Calu3 (cell line): ENCODE data around the gene IL17RD. TPM values are rescaled to one million over a fixed set of nuclear protein-coding genes. Genes with fewer than 3 reads are reported as not detected.
A peak's percentile ranks its signal among the peaks of the same experiment; 100 is the strongest.

ENCODE experiments used
- BruUV-seq: library from RNA; stranded (reverse); fragments of 400-500 nt; replicated peaks from 2 replicates; lab custom pipeline; 2021; lab: Mats Ljungman, UMichigan
- CTCF ChIA-PET: fragments of 300-600 bp; sonication (Branson Sonifier 250); formaldehyde crosslinking; loops from one replicate; lab custom pipeline; 2022; ENCODE audit warnings: antibody characterized with exemption; lab: Charles Lee
- DNase-seq: peaks from one replicate; pipeline ENCODE4 v3.0.0; 2022
- H3K27ac Mint-ChIP-seq: one replicate; pipeline ENCODE4 v1.8.0; 2022; ENCODE audit warnings: mixed read lengths; ENCODE audit not compliant: unreplicated experiment
- H3K27me3 Mint-ChIP-seq: one replicate; pipeline ENCODE4 v1.8.0; 2022; ENCODE audit warnings: mixed read lengths; ENCODE audit not compliant: unreplicated experiment
- H3K36me3 Mint-ChIP-seq: one replicate; pipeline ENCODE4 v1.8.0; 2022; ENCODE audit warnings: mild to moderate bottlenecking, moderate library complexity, mixed read lengths; ENCODE audit not compliant: insufficient read depth, unreplicated experiment
- H3K4me1 Mint-ChIP-seq: one replicate; pipeline ENCODE4 v1.8.0; 2022; ENCODE audit warnings: mild to moderate bottlenecking, low read depth, mixed read lengths; ENCODE audit not compliant: unreplicated experiment
- H3K4me3 Mint-ChIP-seq: one replicate; pipeline ENCODE4 v1.8.0; 2022; ENCODE audit warnings: mild to moderate bottlenecking, low read depth, moderate library complexity, mixed read lengths; ENCODE audit not compliant: unreplicated experiment
- H3K9me3 Mint-ChIP-seq: one replicate; pipeline ENCODE4 v1.8.0; 2022; ENCODE audit warnings: low read depth, mixed read lengths; ENCODE audit not compliant: unreplicated experiment
- CTCF ChIP-seq: fragments of 200-600 bp; IDR thresholded peaks from one replicate; pipeline ENCODE4 v1.8.0; 2022; ENCODE audit warnings: antibody characterized with exemption; ENCODE audit not compliant: unreplicated experiment
- intact Hi-C: fragments of 100-400 bp; cut with micrococcal nuclease; formaldehyde crosslinking; loops from one replicate; pipeline ENCODE4 v1.10.0; 2022; ENCODE audit not compliant: unreplicated experiment
- total RNA-seq: library from RNA; stranded (reverse); gene quantifications from 2 replicates; pipeline ENCODE4 v1.2.3, GENCODE V29; 2022

Gene IL17RD
- total RNA-seq, 1 experiment from 2014 or later: 2.2 TPM

DNA sequence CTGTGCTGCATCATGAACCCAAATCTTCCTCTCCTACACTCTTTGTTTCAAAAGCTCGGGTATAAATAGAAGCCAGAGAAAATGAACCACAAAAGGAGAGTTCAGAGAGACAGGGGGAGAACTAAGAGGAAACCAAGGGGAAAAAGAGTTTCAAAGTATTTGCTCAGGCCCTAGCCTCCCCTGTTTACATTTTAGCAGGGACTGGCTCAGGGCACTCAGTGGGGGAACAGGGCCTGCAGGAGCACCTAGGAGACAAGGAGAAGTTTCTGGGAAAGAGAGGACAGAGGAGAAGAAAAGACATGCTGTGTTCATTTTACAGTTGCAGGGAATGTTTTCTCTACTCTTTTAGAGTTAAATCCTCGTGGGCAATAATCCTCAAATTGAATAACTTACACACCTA lies 8.5 kb upstream of the IL17RD start:
- intact Hi-C loops: no loop called here
- Mint-ChIP-seq H3K4me1 (peaks cover 12% of the 10 kb centered on the region), H3K36me3 (no peaks in the 10 kb centered on the region), H3K4me3 (no peak overlapping the region), H3K27me3 (no peaks in the 10 kb centered on the region), H3K27ac (no peak overlapping the region), H3K9me3 (no peaks in the 10 kb centered on the region)
- no TSS peak for BruUV-seq
- CTCF ChIA-PET: no interaction called here
- no peak for DNase-seq
- no peak for TF ChIP-seq CTCF

- Mint-ChIP-seq H3K27ac (no peak overlapping the region), H3K4me3 (no peak overlapping the region), H3K9me3 (no peaks in the 10 kb centered on the region), H3K4me1 (peaks cover 23% of the 10 kb centered on the region), H3K27me3 (peaks cover 14% of the 10 kb centered on the region), H3K36me3 (peaks cover under 1% of the 10 kb centered on the region)
- CTCF ChIA-PET: interaction anchor here (0.6 kb wide), 1 partner anchor 469 kb away, joined by 3 read pairs; no protein-coding TSS in a partner anchor
- DNase-seq: no peak
- BruUV-seq: no TSS peak
- TF ChIP-seq CTCF: no peak
- intact Hi-C loops: no loop called here
Observed at GRCh38 chr3:57170946-57171345, 5.8 kb upstream of the IL17RD start.

GRCh38 chr3:57169872-57170623 lies 4.9 kb upstream of the IL17RD start:
- intact Hi-C loops: loop anchor here (5.0 kb wide), 1 partner anchor 68 kb away; no protein-coding TSS in a partner anchor
- peaks cover 9% of the 10 kb centered on the region for H3K36me3 Mint-ChIP-seq
- H3K9me3 Mint-ChIP-seq: no peaks in the 10 kb centered on the region
- TF ChIP-seq CTCF: peak; percentile 76
- no TSS peak for BruUV-seq
- H3K4me3 Mint-ChIP-seq: peak overlapping the region; percentile 56
- no peak overlapping the region for H3K27ac Mint-ChIP-seq
- CTCF ChIA-PET: no interaction called here
- peaks cover 26% of the 10 kb centered on the region for H3K4me1 Mint-ChIP-seq
- peak; percentile 87 for DNase-seq
- peaks cover 14% of the 10 kb centered on the region for H3K27me3 Mint-ChIP-seq

DNA sequence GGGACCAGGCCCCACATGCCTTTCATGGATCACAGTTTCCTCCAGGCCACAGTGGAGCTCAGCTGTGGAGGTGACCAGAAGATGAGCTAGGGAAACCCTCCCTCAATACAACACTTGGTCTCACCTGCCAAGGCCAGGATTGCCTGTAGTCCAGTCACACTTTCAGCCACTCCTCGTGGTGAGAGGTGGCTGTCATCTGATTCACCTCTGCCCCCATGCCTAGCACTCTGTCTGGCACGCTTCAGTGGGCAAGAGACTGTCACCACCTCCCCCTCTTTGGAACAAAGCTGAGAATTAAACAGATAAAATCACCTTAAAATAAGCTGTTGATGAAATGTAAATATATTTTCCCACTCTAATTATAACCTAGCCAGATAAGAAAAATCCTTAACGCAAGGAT lies 4.0 kb upstream of the IL17RD start:
- no peaks in the 10 kb centered on the region for H3K9me3 Mint-ChIP-seq
- peaks cover 21% of the 10 kb centered on the region for H3K27me3 Mint-ChIP-seq
- H3K4me1 Mint-ChIP-seq: peaks cover 26% of the 10 kb centered on the region
- BruUV-seq: no TSS peak
- H3K36me3 Mint-ChIP-seq: peaks cover 18% of the 10 kb centered on the region
- CTCF ChIA-PET: no interaction called here
- no peak for TF ChIP-seq CTCF
- H3K4me3 Mint-ChIP-seq: no peak overlapping the region
- intact Hi-C loops: loop anchor here (5.0 kb wide), 1 partner anchor 67 kb away; no protein-coding TSS in a partner anchor
- H3K27ac Mint-ChIP-seq: no peak overlapping the region
- DNase-seq: no peak
